B cell (primary cell): ENCODE measurements around the gene GIPR. TPM values are rescaled to one million over a fixed set of nuclear protein-coding genes. Genes with fewer than 3 reads are reported as not detected.

ENCODE experiments used
- ATAC-seq: fragments of 200-7000 bp; cut with Tn5 transposase; one replicate; pipeline ENCODE4 v1.10.0; 2021; ENCODE audit warnings: low read depth, mild to moderate bottlenecking, moderate number of reproducible peaks, moderate library complexity
- CTCF ChIA-PET: fragments of 350-600 bp; sonication (Branson Sonifier 250); formaldehyde crosslinking; loops from one replicate; lab custom pipeline; 2021; ENCODE audit warnings: antibody characterized with exemption, inconsistent platforms; lab: Charles Lee
- POLR2A ChIA-PET: fragments of 350-600 bp; sonication (Branson Sonifier 250); formaldehyde crosslinking; loops from one replicate; lab custom pipeline; 2021; ENCODE audit warnings: antibody characterized with exemption; lab: Charles Lee
- DNase-seq: peaks from one replicate; pipeline ENCODE4 v3.0.0; 2013
- H2AFZ ChIP-seq: 2 replicates; pipeline ENCODE4 v1.6.1; 2012; ENCODE audit warnings: mild to moderate bottlenecking, low read depth, low read length; ENCODE audit not compliant: insufficient read depth, poor library complexity, severe bottlenecking
- H3K27ac ChIP-seq, 2 donors: 1 replicate in 1 of 2; 2 replicates in 1 of 2; pipeline ENCODE4 v1.5.1; 2012 to 2013; ENCODE audit warnings: low read length in 2 of 2, mild to moderate bottlenecking in 2 of 2, moderate library complexity in 1 of 2
- H3K27me3 ChIP-seq, 4 experiments: fragments of 200-600 bp in 1 of 4; sonication (generic) in 1 of 4; replicated peaks in 1 of 4; 1 replicate in 2 of 4; 2 replicates in 2 of 4; pipeline versions ENCODE4 v1.6.1 to v1.7.0; 2013 to 2016; ENCODE audit warnings: low read length in 3 of 4, mild to moderate bottlenecking in 2 of 4, mixed read lengths in 1 of 4, moderate library complexity in 1 of 4; ENCODE audit not compliant: insufficient read depth in 4 of 4, control insufficient read depth in 3 of 4; ENCODE audit errors: control extremely low read depth in 1 of 4
- H3K36me3 ChIP-seq, 2 experiments: replicated peaks in 1 of 2; 1 replicate in 1 of 2; 2 replicates in 1 of 2; pipeline versions ENCODE4 v1.6.1 to v1.7.1; 2013; ENCODE audit warnings: low read length in 1 of 2; ENCODE audit not compliant: insufficient read depth in 2 of 2, control insufficient read depth in 1 of 2; ENCODE audit errors: control extremely low read depth in 1 of 2, extremely low read depth in 1 of 2
- H3K4me1 ChIP-seq, 2 donors: fragments of 200-600 bp in 1 of 2; sonication (generic) in 1 of 2; 1 replicate in 1 of 2; 2 replicates in 1 of 2; pipeline versions ENCODE4 v1.5.1 to v1.6.1; 2013 to 2017; ENCODE audit warnings: low read length in 2 of 2; ENCODE audit not compliant: control insufficient read depth in 2 of 2, insufficient read depth in 2 of 2
- H3K4me2 ChIP-seq: replicated peaks from 2 replicates; pipeline ENCODE3; 2012; ENCODE audit warnings: mild to moderate bottlenecking, low read depth, low read length; ENCODE audit not compliant: poor library complexity, severe bottlenecking
- H3K4me3 ChIP-seq, 5 experiments: fragments of 200-600 bp in 1 of 5; sonication (generic) in 1 of 5; 1 replicate in 3 of 5; 2 replicates in 2 of 5; pipeline versions ENCODE4 v1.5.1 to v1.7.0; 2011 to 2016; ENCODE audit warnings: low read length in 4 of 5, mild to moderate bottlenecking in 4 of 5, low read depth in 2 of 5, control low read depth in 1 of 5, moderate library complexity in 1 of 5; ENCODE audit not compliant: insufficient read depth in 1 of 5; ENCODE audit errors: control extremely low read depth in 1 of 5, extremely low read depth in 1 of 5
- H3K79me2 ChIP-seq: fragments of 200-600 bp; sonication (generic); one replicate; pipeline ENCODE4 v1.6.0; 2016; ENCODE audit warnings: low read length; ENCODE audit not compliant: control insufficient read depth, insufficient read depth
- H3K9ac ChIP-seq: fragments of 200-600 bp; sonication (generic); 2 replicates; pipeline ENCODE4 v1.6.1; 2017; ENCODE audit warnings: mild to moderate bottlenecking, low read length, moderate library complexity
- H3K9me3 ChIP-seq, 3 donors: one replicate each; pipeline versions ENCODE4 v1.6.1 to v1.7.1; 2013; ENCODE audit warnings: low read length in 2 of 3; ENCODE audit not compliant: control insufficient read depth in 2 of 3, insufficient read depth in 1 of 3; ENCODE audit errors: control extremely low read depth in 1 of 3
- H4K20me1 ChIP-seq: 2 replicates; pipeline ENCODE4 v1.6.0; 2012; ENCODE audit warnings: mild to moderate bottlenecking, low read length; ENCODE audit not compliant: insufficient read depth, control insufficient read depth, poor library complexity, severe bottlenecking
- H3K27ac Mint-ChIP-seq: one replicate; pipeline ENCODE4 v1.8.0; 2021; ENCODE audit warnings: mixed read lengths
- H3K27me3 Mint-ChIP-seq: one replicate; pipeline ENCODE4 v1.8.0; 2021; ENCODE audit warnings: mixed read lengths
- H3K4me1 Mint-ChIP-seq: one replicate; pipeline ENCODE4 v1.8.0; 2021; ENCODE audit warnings: mixed read lengths
- H3K4me3 Mint-ChIP-seq: one replicate; pipeline ENCODE4 v1.8.0; 2021; ENCODE audit warnings: mixed read lengths
- H3K9me3 Mint-ChIP-seq: one replicate; pipeline ENCODE4 v1.8.0; 2022; ENCODE audit warnings: mixed read lengths; ENCODE audit not compliant: insufficient read depth
- CTCF ChIP-seq: fragments of 200-600 bp; IDR thresholded peaks from one replicate; pipeline ENCODE4 v1.8.0; 2022; ENCODE audit warnings: antibody characterized with exemption, mild to moderate bottlenecking
- EZH2 ChIP-seq: IDR thresholded peaks from 2 replicates; pipeline ENCODE4 v1.6.1; 2012; ENCODE audit warnings: borderline replicate concordance, low read depth, mild to moderate bottlenecking, moderate library complexity, low read length; ENCODE audit not compliant: insufficient read depth, poor library complexity, severe bottlenecking
- WGBS: methylation state at CpG from one replicate; pipeline ENCODE4 v1.1.5; 2013; ENCODE audit warnings: missing lambda C conversion rate; ENCODE audit not compliant: insufficient coverage; 5-methylcytosine and 5-hydroxymethylcytosine counted together
- intact Hi-C: fragments of 100-400 bp; cut with micrococcal nuclease; formaldehyde crosslinking; loops from one replicate; pipeline ENCODE4 v1.10.0; 2022
- polyA plus RNA-seq: library from polyadenylated mRNA; depleted of rRNA; stranded (reverse); fragments of >200 nt; gene quantifications from 2 replicates; pipeline ENCODE4 v1.2.3, GENCODE V29; 2012
- total RNA-seq, 2 donors: library from RNA; stranded (reverse); fragments of 120-200 nt in 1 of 2; gene quantifications; 1 replicate in 1 of 2; 2 replicates in 1 of 2; pipeline versions ENCODE4 v1.2.3 to v1.2.4, GENCODE V29; 2013 to 2022

GIPR gene
- total and polyA plus RNA-seq, 2 donors (not counting 1 experiment from before 2014, with no cell fraction given), result 0.43 to 2.3 TPM

DNA sequence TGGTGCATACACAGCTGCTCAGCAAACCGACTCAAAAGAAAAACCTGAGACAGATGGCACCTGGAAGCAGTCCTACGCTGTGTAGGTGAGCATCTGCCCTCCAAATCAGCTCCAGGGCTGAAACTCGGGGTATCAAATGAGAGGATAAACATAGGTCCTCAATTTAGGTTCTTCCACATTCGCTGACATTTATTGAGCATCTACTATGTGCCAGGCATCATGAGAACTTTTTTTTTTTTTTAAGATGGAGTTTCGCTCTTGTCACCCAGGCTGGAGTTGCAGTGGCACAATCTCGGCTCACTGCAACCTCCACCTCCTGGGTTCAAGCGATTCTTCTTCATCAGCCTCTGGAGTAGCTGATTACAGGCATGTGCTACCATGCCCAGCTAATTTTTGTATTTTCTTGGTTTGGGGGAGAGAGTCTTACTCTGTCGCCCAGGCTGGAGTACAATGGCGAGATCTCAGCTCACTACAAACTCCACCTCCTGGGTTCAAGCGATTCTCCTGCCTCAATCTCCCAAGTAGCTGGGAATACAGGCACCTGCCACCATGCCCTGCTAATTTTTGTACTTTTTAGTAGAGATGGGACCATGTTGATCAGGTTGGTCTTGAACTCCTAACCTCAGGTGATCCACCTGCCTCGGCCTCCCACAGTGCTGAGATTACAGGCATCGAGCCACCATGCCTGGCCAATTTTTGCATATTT lies 37.8 kb downstream of the GIPR start:
- TF ChIP-seq EZH2 (no peak), CTCF (no peak)
- H3K9ac ChIP-seq, result no peak overlapping the region
- H3K4me3 Mint-ChIP-seq, result peak overlapping the region; percentile 41
- ChIA-PET POLR2A (interaction anchor here (0.6 to 2.0 kb wide), 2 partner anchors 11 to 15 kb away, joined by 3 to 9 read pairs; no protein-coding TSS in a partner anchor), CTCF (interaction anchor here (0.7 to 1.7 kb wide), 3 partner anchors 12 to 24 kb away, joined by 3 to 5 read pairs (median 4); partner anchors contain the start of gene QPCTL)
- ATAC-seq (no peak), DNase-seq (no peak)
- H3K27me3 ChIP-seq, result no peaks in the 10 kb centered on the region
- H3K36me3 ChIP-seq, result peaks cover 0 to 12% of the 10 kb centered on the region in 2 experiments
- intact Hi-C loops, result no loop called here
- H3K79me2 ChIP-seq, result peaks cover 25% of the 10 kb centered on the region
- H3K9me3 Mint-ChIP-seq, result no peaks in the 10 kb centered on the region
- WGBS, result 88% methylated on average over 8 of the region's 12 CpGs
- peak overlapping the region; percentile 63 to 78 for H3K27ac ChIP-seq
- no peaks in the 10 kb centered on the region for H3K9me3 ChIP-seq
- H2AFZ ChIP-seq, result no peak overlapping the region
- peaks cover 14 to 23% of the 10 kb centered on the region in 2 donors for H3K4me1 ChIP-seq
- peak overlapping the region; percentile 86 for H3K27ac Mint-ChIP-seq
- H3K4me2 ChIP-seq, result peak overlapping the region; percentile 55
- no peaks in the 10 kb centered on the region for H4K20me1 ChIP-seq
- H3K4me3 ChIP-seq, result no peak overlapping the region
- no peaks in the 10 kb centered on the region for H3K27me3 Mint-ChIP-seq
- peaks cover 32% of the 10 kb centered on the region for H3K4me1 Mint-ChIP-seq
